GM19372 (cell line): ENCODE measurements around the gene FOXB2.
"Not testable (repeated sequence)": the region's sequence is repeated elsewhere in the genome, so short reads cannot be mapped to it uniquely, and the experiment has no call there.

ENCODE experiments used
- ATAC-seq: cut with Tn5 transposase; IDR thresholded peaks from one replicate; pipeline ENCODE4 v1.9.1; 2021; ENCODE audit warnings: mild to moderate bottlenecking, low read depth, moderate library complexity; ENCODE audit not compliant: unreplicated experiment

FOXB2 gene

GRCh38 chr9:77043743-77044142 is 24.3 kb downstream of the FOXB2 start:
- not testable (repeated sequence) for ATAC-seq

GRCh38 chr9:77060681-77061080 is 41.2 kb downstream of the FOXB2 start:
- ATAC-seq = not testable (repeated sequence)

- no peak for ATAC-seq
Observed at GRCh38 chr9:77063645-77064285, 44.3 kb downstream of the FOXB2 start.

GRCh38 chr9:77066388-77066787 is 46.9 kb downstream of the FOXB2 start:
- ATAC-seq = no peak
